AG08395 (cell line): ENCODE data around the gene CACNA1H.

Experiments
- DNase-seq: peaks from one replicate; pipeline ENCODE4 v3.0.0; 2012; ENCODE audit warnings: mixed read lengths, low spot score

CACNA1H gene

GRCh38 chr16:1142911-1143310 is 10.0 kb upstream of the CACNA1H start:
- DNase-seq: no peak

GRCh38 chr16:1143761-1144450 is 9.0 kb upstream of the CACNA1H start:
- DNase-seq: no peak

- DNase-seq: no peak
These were observed 8.2 kb upstream of the CACNA1H start for GRCh38 chr16:1144476-1145382.

GRCh38 chr16:1145383-1146100 is 7.4 kb upstream of the CACNA1H start:
- DNase-seq: no peak

- no peak for DNase-seq
These were observed 6.5 kb upstream of the CACNA1H start for GRCh38 chr16:1146409-1146808.

GRCh38 chr16:1147027-1147426 is 5.9 kb upstream of the CACNA1H start:
- DNase-seq: no peak

GRCh38 chr16:1149101-1149636 is 3.7 kb upstream of the CACNA1H start:
- DNase-seq: no peak

GRCh38 chr16:1150511-1150982 is 2.4 kb upstream of the CACNA1H start:
- DNase-seq: peak; percentile 48

GRCh38 chr16:1151424-1152122 is 1.3 kb upstream of the CACNA1H start:
- DNase-seq: no peak

- DNase-seq: no peak
These were observed 725 bp upstream of the CACNA1H start for GRCh38 chr16:1152123-1152638.

GRCh38 chr16:1153480-1154160 is 714 bp downstream of the CACNA1H start:
- no peak for DNase-seq

- no peak for DNase-seq
These were observed 1.5 kb downstream of the CACNA1H start for GRCh38 chr16:1154291-1154886.

GRCh38 chr16:1154887-1155331 is 2.0 kb downstream of the CACNA1H start:
- DNase-seq: no peak

GRCh38 chr16:1155353-1156054 is 2.6 kb downstream of the CACNA1H start:
- no peak for DNase-seq

GRCh38 chr16:1156055-1156982 is 3.4 kb downstream of the CACNA1H start:
- no peak for DNase-seq

- no peak for DNase-seq
These were observed 4.2 kb downstream of the CACNA1H start for GRCh38 chr16:1156983-1157638.

GRCh38 chr16:1157639-1158455 is 4.9 kb downstream of the CACNA1H start:
- no peak for DNase-seq
